MG63 (cell line): ENCODE measurements around the gene CYP27C1. TPM values are rescaled to one million over a fixed set of nuclear protein-coding genes. Genes with fewer than 3 reads are reported as not detected.

ENCODE experiments used
- DNase-seq: peaks from one replicate; pipeline ENCODE4 v3.0.0-alpha.2; 2020
- H3K27me3 ChIP-seq: fragments of 250-450 bp; sonication (Bioruptor Pico); 2 replicates; pipeline ENCODE4 v1.5.1; 2020; ENCODE audit warnings: mild to moderate bottlenecking, moderate library complexity
- H3K36me3 ChIP-seq: fragments of 250-450 bp; sonication (Bioruptor Pico); 2 replicates; pipeline ENCODE4 v1.5.1; 2020; ENCODE audit warnings: mild to moderate bottlenecking, moderate library complexity
- H3K4me3 ChIP-seq: fragments of 250-450 bp; sonication (Bioruptor Pico); 2 replicates; pipeline ENCODE4 v1.5.1; 2020; ENCODE audit warnings: mild to moderate bottlenecking, moderate library complexity
- H3K9me3 ChIP-seq: fragments of 250-450 bp; sonication (Bioruptor Pico); 2 replicates; pipeline ENCODE4 v1.5.1; 2020; ENCODE audit warnings: mild to moderate bottlenecking, moderate library complexity
- total RNA-seq: library from RNA; depleted of rRNA; stranded (reverse); fragments of >200 nt; shearing (Covaris generic); gene quantifications from 2 replicates; pipeline ENCODE4 v1.2.3, GENCODE V29; 2014; ENCODE audit warnings: low replicate concordance

The CYP27C1 gene
- total RNA-seq, 1 experiment from 2014 or later = not detected

DNA sequence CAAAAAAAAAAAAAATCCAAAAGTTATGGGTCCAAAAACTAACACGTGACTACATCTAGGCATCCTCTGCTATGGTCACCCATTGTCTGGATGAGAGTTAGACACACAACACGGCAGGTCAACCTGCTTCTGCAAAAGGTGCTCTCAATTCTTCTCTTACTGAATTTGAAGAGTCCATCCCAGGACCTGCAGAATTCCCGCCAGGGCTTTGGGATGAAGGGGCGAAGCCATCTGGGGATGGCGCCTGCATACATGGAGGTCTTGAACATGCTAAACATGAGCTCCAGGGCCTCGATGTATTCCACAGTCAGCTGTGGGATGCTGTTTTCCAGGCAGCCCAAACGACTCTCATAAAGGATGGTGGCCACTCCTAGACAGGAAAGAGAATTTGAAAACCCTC is 19.1 kb downstream of the CYP27C1 start:
- H3K36me3 ChIP-seq = no peaks in the 10 kb centered on the region
- H3K9me3 ChIP-seq = no peaks in the 10 kb centered on the region; the same call in 1 of the 2 replicates
- H3K27me3 ChIP-seq = no peaks in the 10 kb centered on the region
- H3K4me3 ChIP-seq = no peak overlapping the region
- no peak for DNase-seq

GRCh38 chr2:127199223-127199622 is 20.9 kb downstream of the CYP27C1 start:
- Histone ChIP-seq H3K27me3 (no peaks in the 10 kb centered on the region), H3K9me3 (no peaks in the 10 kb centered on the region; the same call in 1 of the 2 replicates), H3K4me3 (no peak overlapping the region), H3K36me3 (no peaks in the 10 kb centered on the region)
- DNase-seq = no peak

DNA sequence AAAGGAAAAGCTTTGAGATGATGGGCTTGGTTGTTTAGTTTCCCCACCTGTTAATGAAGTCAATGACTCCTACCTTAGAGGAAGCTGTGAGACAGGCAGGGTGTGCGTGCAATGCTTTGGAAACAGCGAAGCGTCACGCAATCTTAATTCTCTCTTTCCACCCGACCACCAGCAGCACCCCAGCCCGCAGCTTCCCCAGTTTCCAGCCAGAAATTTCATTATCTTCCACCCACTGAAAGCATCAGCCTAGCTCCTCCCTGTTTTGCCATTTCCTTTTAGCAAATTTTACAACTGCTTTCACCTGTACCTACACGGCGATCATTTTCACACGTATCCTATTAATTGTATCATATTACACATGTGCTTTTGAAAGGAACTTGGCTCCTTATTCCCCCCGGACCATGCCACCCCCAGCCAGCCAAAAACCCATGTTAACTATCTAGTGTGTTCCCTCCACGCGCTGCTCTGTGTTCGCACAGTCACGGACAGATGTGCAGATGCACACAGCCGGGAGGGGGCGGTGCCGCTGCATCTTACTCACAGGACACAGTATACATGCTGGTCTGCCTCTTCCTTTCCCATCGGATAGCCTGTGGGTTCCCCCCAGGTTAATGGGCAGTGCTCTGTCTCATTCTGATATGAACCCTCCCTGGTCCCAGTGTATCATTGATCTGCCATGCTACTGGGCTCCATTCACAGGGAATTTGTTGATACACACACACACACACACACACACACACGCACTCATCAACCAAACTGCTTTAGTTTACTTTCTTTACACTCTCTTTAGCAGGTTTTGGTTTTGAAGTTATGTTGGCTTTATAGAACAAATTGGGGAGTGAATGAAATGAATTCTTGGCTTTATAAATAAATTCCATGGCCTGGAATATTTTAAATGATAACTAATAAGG is 22.4 kb downstream of the CYP27C1 start:
- Histone ChIP-seq H3K36me3 (no peaks in the 10 kb centered on the region), H3K27me3 (no peaks in the 10 kb centered on the region), H3K9me3 (no peaks in the 10 kb centered on the region; the same call in 1 of the 2 replicates), H3K4me3 (no peak overlapping the region)
- peak; percentile 72 for DNase-seq

DNA sequence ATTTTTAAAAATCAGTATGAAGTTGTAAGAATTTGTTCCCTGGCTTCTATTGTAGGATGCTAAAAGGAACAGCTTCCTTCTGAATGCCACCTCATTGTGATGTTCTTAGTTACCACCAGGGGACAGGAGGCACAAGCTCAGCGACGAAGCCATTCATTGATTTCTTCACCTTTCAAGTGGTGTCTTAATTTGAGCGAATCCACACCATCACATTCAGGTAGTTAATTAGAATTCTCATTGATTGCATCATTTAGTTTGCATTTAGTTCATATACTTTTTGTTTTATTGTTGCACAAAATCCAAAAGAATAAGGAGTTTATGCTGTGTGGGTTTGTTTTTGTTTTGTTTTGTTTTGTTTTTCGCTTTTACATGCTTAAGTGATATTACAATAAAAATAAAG is 23.1 kb downstream of the CYP27C1 start:
- no peak for DNase-seq
- Histone ChIP-seq H3K36me3 (no peaks in the 10 kb centered on the region), H3K9me3 (no peaks in the 10 kb centered on the region; the same call in 1 of the 2 replicates), H3K4me3 (no peak overlapping the region), H3K27me3 (no peaks in the 10 kb centered on the region)

DNA sequence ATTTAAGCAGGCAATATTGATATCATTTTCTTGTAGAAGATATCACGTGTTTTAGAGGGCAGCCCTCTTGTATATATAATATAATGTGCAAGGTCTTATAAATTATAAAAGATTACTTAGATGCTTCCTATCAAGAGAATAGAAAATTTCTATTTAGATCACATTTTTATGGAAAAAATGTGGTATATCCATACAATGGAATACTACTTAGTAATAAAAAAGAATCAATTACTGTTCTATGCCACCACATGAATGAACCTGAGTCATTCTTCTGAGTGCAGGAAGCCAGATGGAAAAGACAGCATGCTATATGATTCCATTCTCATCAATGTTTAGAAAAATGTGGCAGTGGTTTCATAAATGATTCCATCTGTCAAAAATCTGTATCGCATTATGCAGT is 23.6 kb downstream of the CYP27C1 start:
- Histone ChIP-seq H3K27me3 (no peaks in the 10 kb centered on the region), H3K4me3 (no peak overlapping the region), H3K36me3 (no peaks in the 10 kb centered on the region), H3K9me3 (no peaks in the 10 kb centered on the region; the same call in 1 of the 2 replicates)
- no peak for DNase-seq

- no peaks in the 10 kb centered on the region for H3K36me3 ChIP-seq
- DNase-seq = no peak
These were observed 24.7 kb downstream of the CYP27C1 start for GRCh38 chr2:127195140-127196074.

GRCh38 chr2:127194447-127194846 is 25.7 kb downstream of the CYP27C1 start:
- no peaks in the 10 kb centered on the region for H3K36me3 ChIP-seq
- H3K4me3 ChIP-seq = no peak overlapping the region
- no peaks in the 10 kb centered on the region for H3K27me3 ChIP-seq
- H3K9me3 ChIP-seq = peaks cover 2% of the 10 kb centered on the region
- no peak for DNase-seq

More at GRCh38 chr2:127195140-127196074, 24.7 kb downstream of the CYP27C1 start:
- no peak overlapping the region for H3K4me3 ChIP-seq
- H3K27me3 ChIP-seq = no peaks in the 10 kb centered on the region
- H3K9me3 ChIP-seq = no peaks in the 10 kb centered on the region; the same call in 1 of the 2 replicates

- Histone ChIP-seq H3K36me3 (no peaks in the 10 kb centered on the region), H3K27me3 (no peaks in the 10 kb centered on the region), H3K4me3 (no peak overlapping the region), H3K9me3 (peaks cover 2% of the 10 kb centered on the region)
- DNase-seq = no peak
These were observed 26.2 kb downstream of the CYP27C1 start for GRCh38 chr2:127193967-127194280.

DNA sequence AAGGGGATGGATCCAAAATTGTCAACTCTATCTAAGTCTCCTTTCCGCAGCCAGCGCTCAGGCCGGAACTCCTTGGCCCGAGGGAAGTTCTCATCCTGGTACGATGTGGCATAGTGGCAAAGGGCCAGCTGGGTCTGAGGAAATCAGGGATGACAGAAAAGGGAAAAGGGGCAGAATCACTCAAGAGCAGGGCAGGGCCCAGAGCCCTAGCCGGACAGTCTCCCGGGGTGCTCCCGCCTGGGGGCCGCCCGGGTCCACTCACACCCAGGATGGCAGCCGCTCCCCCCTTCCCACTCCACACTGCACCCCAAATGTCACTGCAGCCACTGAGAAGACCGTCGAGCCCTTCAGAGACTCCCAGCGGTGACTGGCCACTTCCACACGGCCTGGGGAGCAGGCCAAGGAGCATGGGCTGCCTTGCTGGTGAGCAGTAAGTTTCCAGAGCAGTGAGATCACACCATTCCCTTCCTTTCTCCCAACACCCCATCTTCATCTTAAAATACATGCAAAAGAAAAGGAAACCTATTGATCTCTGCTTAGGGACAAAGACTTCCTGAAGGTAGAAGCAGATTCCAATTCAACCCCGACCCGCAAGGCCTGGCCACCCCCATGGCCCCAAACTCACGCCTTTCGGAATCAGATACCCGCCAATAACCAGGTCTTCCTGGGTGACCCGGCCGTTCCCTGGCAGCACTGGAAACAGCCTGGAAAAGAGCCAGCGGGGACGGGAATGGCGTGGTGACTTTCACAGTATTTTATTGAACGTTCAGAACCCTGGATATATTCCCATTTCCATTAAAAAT is 26.7 kb downstream of the CYP27C1 start:
- Histone ChIP-seq H3K27me3 (no peaks in the 10 kb centered on the region), H3K36me3 (no peaks in the 10 kb centered on the region), H3K9me3 (peaks cover 2% of the 10 kb centered on the region), H3K4me3 (no peak overlapping the region)
- no peak for DNase-seq

- Histone ChIP-seq H3K27me3 (no peaks in the 10 kb centered on the region), H3K36me3 (no peaks in the 10 kb centered on the region), H3K4me3 (no peak overlapping the region), H3K9me3 (peaks cover 2% of the 10 kb centered on the region)
- DNase-seq = no peak
These were observed 28.5 kb downstream of the CYP27C1 start for GRCh38 chr2:127191331-127192219.

GRCh38 chr2:127188797-127189196 is 31.3 kb downstream of the CYP27C1 start:
- no peak for DNase-seq
- no peak overlapping the region for H3K4me3 ChIP-seq
- H3K9me3 ChIP-seq = peaks cover 2% of the 10 kb centered on the region
- no peaks in the 10 kb centered on the region for H3K27me3 ChIP-seq
- no peaks in the 10 kb centered on the region for H3K36me3 ChIP-seq

- H3K4me3 ChIP-seq = no peak overlapping the region
- H3K36me3 ChIP-seq = no peaks in the 10 kb centered on the region
- H3K9me3 ChIP-seq = peaks cover 2% of the 10 kb centered on the region
- H3K27me3 ChIP-seq = no peaks in the 10 kb centered on the region
- no peak for DNase-seq
These were observed 32.3 kb downstream of the CYP27C1 start for GRCh38 chr2:127187831-127188230.

- Histone ChIP-seq H3K36me3 (no peaks in the 10 kb centered on the region), H3K9me3 (peaks cover 2% of the 10 kb centered on the region), H3K4me3 (no peak overlapping the region), H3K27me3 (no peaks in the 10 kb centered on the region)
- DNase-seq = no peak
These were observed 32.9 kb downstream of the CYP27C1 start for GRCh38 chr2:127187081-127187775.

- Histone ChIP-seq H3K9me3 (peaks cover 2% of the 10 kb centered on the region), H3K4me3 (no peak overlapping the region), H3K36me3 (no peaks in the 10 kb centered on the region), H3K27me3 (no peaks in the 10 kb centered on the region)
- no peak for DNase-seq
These were observed 34.4 kb downstream of the CYP27C1 start for GRCh38 chr2:127185705-127186104.

DNA sequence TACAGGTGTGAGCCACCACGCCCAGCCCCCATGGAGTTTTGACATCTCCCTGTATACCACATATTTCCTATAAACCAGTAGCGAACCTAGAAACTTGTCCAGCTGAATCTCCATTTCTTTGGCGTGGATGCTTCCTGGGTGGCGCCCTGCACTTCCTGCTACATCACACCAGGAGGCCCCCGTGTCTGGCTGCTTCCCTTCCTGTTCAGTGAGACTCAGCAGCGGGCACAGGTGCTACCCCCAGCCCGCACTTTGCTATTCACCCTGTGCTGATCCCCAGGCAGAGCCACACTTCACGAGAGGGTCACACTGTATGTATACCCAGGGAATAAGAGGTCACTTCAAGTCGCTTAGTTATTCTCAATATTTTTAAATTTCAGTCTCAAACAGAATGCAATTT is 35.0 kb downstream of the CYP27C1 start:
- no peaks in the 10 kb centered on the region for H3K36me3 ChIP-seq
- no peak for DNase-seq
- no peaks in the 10 kb centered on the region for H3K27me3 ChIP-seq
- H3K4me3 ChIP-seq = no peak overlapping the region
- H3K9me3 ChIP-seq = peaks cover 2% of the 10 kb centered on the region
